Measurements from ENCODE around the gene PCCB.

DNA sequence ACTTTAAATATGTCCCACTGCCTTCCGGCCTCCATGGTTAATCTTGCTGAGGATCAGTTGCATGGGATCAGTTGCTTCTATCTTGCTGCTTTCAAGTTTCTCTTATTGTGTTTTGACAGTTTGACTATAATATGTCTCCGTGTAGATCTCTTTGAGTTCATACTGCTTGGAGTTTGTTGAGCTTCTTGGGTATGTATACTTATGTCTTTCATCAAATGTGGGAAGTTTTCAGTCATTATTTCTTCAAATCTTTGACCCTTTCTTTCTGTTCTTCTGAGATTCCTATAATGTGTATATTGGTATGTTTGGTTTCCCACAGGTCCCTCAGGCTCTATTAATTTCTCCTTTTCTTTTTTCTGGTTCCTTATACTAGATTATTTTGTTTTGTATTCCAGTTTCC, 30.8 kb downstream of the PCCB start:
- no peak for TF ChIP-seq POLR2A (IDR thresholded peaks at IDR 0.05)
- TF ChIP-seq, protein P1, sequence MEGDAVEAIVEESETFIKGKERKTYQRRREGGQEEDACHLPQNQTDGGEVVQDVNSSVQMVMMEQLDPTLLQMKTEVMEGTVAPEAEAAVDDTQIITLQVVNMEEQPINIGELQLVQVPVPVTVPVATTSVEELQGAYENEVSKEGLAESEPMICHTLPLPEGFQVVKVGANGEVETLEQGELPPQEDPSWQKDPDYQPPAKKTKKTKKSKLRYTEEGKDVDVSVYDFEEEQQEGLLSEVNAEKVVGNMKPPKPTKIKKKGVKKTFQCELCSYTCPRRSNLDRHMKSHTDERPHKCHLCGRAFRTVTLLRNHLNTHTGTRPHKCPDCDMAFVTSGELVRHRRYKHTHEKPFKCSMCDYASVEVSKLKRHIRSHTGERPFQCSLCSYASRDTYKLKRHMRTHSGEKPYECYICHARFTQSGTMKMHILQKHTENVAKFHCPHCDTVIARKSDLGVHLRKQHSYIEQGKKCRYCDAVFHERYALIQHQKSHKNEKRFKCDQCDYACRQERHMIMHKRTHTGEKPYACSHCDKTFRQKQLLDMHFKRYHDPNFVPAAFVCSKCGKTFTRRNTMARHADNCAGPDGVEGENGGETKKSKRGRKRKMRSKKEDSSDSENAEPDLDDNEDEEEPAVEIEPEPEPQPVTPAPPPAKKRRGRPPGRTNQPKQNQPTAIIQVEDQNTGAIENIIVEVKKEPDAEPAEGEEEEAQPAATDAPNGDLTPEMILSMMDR (IDR thresholded peaks at IDR 0.05): no peak

Measured in right lobe of liver (tissue), 4 donors.